Mesenchymal stem cell (in vitro differentiated cells and primary cell): ENCODE results near the gene SLC34A3.
A peak's percentile ranks its signal among the peaks of the same experiment; 100 is the strongest.

Source experiments
- DNase-seq: peaks from one replicate; pipeline ENCODE4 v3.0.0-alpha.2; 2013
- H2AFZ ChIP-seq: one replicate; pipeline ENCODE4 v1.6.1; 2013; ENCODE audit warnings: low read depth, mild to moderate bottlenecking, control low read depth, inconsistent platforms, low read length, moderate library complexity
- H2AK5ac ChIP-seq: 2 replicates; pipeline ENCODE4 v1.6.1; 2013; ENCODE audit warnings: low read length, moderate library complexity, mild to moderate bottlenecking, inconsistent platforms; ENCODE audit not compliant: severe bottlenecking
- H2BK120ac ChIP-seq: one replicate; pipeline ENCODE4 v1.6.1; 2013; ENCODE audit warnings: low read depth, mild to moderate bottlenecking, inconsistent platforms, low read length, moderate library complexity
- H2BK12ac ChIP-seq, 2 experiments: one replicate each; pipeline ENCODE4 v1.6.1; 2013; ENCODE audit warnings: inconsistent platforms in 2 of 2, low read length in 2 of 2, mild to moderate bottlenecking in 2 of 2, moderate library complexity in 2 of 2, control low read depth in 1 of 2
- H2BK15ac ChIP-seq: one replicate; pipeline ENCODE4 v1.6.1; 2013; ENCODE audit warnings: mild to moderate bottlenecking, low read depth, inconsistent platforms; ENCODE audit not compliant: poor library complexity, severe bottlenecking
- H2BK5ac ChIP-seq: 2 replicates; pipeline ENCODE4 v1.6.1; 2013; ENCODE audit warnings: low read depth, mild to moderate bottlenecking, low read length, control low read depth, inconsistent platforms; ENCODE audit not compliant: poor library complexity, severe bottlenecking
- H3K14ac ChIP-seq, 2 experiments: one replicate each; pipeline ENCODE4 v1.6.1; 2013; ENCODE audit warnings: inconsistent platforms in 2 of 2, low read length in 2 of 2, control low read depth in 1 of 2, mild to moderate bottlenecking in 1 of 2, moderate library complexity in 1 of 2
- H3K18ac ChIP-seq, 2 experiments: one replicate each; pipeline ENCODE4 v1.6.1; 2013; ENCODE audit warnings: inconsistent platforms in 2 of 2, low read length in 2 of 2, control low read depth in 1 of 2, low read depth in 1 of 2, mild to moderate bottlenecking in 1 of 2
- H3K23ac ChIP-seq, 2 experiments: one replicate each; pipeline ENCODE4 v1.6.1; 2013; ENCODE audit warnings: inconsistent platforms in 2 of 2, low read length in 2 of 2, mild to moderate bottlenecking in 2 of 2, moderate library complexity in 2 of 2, control low read depth in 1 of 2
- H3K27ac ChIP-seq: 2 replicates; pipeline ENCODE4 v1.5.1; 2013; ENCODE audit warnings: mild to moderate bottlenecking, moderate library complexity, low read length, control low read depth, inconsistent platforms; ENCODE audit not compliant: poor library complexity, severe bottlenecking
- H3K27me3 ChIP-seq, 2 experiments: 2 replicates each; pipeline versions ENCODE4 v1.6.1 to v1.7.0; 2013; ENCODE audit warnings: low read length in 2 of 2, mild to moderate bottlenecking in 2 of 2, moderate library complexity in 2 of 2, control low read depth in 1 of 2, inconsistent platforms in 1 of 2; ENCODE audit not compliant: control insufficient read depth in 1 of 2, insufficient read depth in 1 of 2
- H3K36me3 ChIP-seq, 2 experiments: 2 replicates each; pipeline versions ENCODE4 v1.6.1 to v1.7.0; 2013; ENCODE audit warnings: low read length in 2 of 2, control low read depth in 1 of 2, inconsistent platforms in 1 of 2, low read depth in 1 of 2, mild to moderate bottlenecking in 1 of 2; ENCODE audit not compliant: insufficient read depth in 2 of 2, control insufficient read depth in 1 of 2
- H3K4ac ChIP-seq, 2 experiments: one replicate each; pipeline ENCODE4 v1.6.1; 2013; ENCODE audit warnings: inconsistent platforms in 2 of 2, low read length in 2 of 2, mild to moderate bottlenecking in 2 of 2, moderate library complexity in 2 of 2, control low read depth in 1 of 2, low read depth in 1 of 2
- H3K4me1 ChIP-seq: 2 replicates; pipeline ENCODE4 v1.6.1; 2013; ENCODE audit warnings: low read depth, low read length, control low read depth; ENCODE audit not compliant: control insufficient read depth, insufficient read depth
- H3K4me2 ChIP-seq: 2 replicates; pipeline ENCODE4 v1.6.1; 2013; ENCODE audit warnings: low read length, mild to moderate bottlenecking, inconsistent platforms; ENCODE audit not compliant: poor library complexity, severe bottlenecking
- H3K4me3 ChIP-seq, 2 experiments: 2 replicates each; pipeline versions ENCODE4 v1.5.1 to v1.7.0; 2013; ENCODE audit warnings: low read length in 2 of 2, mild to moderate bottlenecking in 2 of 2, control low read depth in 1 of 2, low read depth in 1 of 2; ENCODE audit not compliant: insufficient read depth in 1 of 2
- H3K79me1 ChIP-seq: replicated peaks from 2 replicates; pipeline ENCODE4 v1.6.1; 2013; ENCODE audit warnings: mild to moderate bottlenecking, control low read depth, low read length, inconsistent platforms; ENCODE audit not compliant: poor library complexity, severe bottlenecking
- H3K9ac ChIP-seq: 2 replicates; pipeline ENCODE4 v1.7.0; 2013; ENCODE audit warnings: mild to moderate bottlenecking, low read length, moderate library complexity
- H3K9me3 ChIP-seq: 2 replicates; pipeline ENCODE4 v1.7.0; 2013; ENCODE audit warnings: mild to moderate bottlenecking, low read length; ENCODE audit not compliant: control insufficient read depth
- H4K8ac ChIP-seq: one replicate; pipeline ENCODE4 v1.6.1; 2013; ENCODE audit warnings: inconsistent platforms, mild to moderate bottlenecking, low read length, moderate library complexity
- H4K91ac ChIP-seq: one replicate; pipeline ENCODE4 v1.6.1; 2013; ENCODE audit warnings: mild to moderate bottlenecking, low read length, inconsistent platforms
- WGBS: methylation state at CpG from one replicate; pipeline ENCODE4 v1.1.7; 2013; ENCODE audit warnings: mixed read lengths; 5-methylcytosine and 5-hydroxymethylcytosine counted together

The SLC34A3 gene

DNA sequence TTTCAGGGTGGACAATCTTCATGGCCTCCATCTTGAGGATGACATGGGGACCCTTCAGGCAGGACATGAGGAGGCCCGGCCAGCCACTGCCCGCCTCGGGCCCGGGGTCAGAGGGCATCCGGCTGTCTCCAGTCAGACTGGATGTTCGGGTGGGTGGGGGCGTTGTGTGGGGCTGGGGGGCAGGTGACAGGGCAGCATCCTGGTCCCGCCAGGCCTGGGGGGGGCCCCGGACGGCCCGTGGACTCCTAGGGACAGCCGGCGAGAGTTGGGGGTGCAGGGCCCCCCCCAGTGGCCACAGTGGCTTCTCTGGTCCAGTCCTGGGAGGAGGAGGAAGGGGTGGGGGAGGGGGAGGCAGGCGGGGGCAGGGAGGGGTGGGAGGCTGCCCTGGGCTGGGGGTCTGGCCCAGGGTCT, 9.6 kb upstream of the SLC34A3 start:
- Histone ChIP-seq H2AK5ac (no peak overlapping the region), H3K4ac (no peak overlapping the region), H2BK12ac (no peak overlapping the region), H3K18ac (no peak overlapping the region), H3K14ac (no peak overlapping the region), H3K9ac (no peak overlapping the region), H2BK15ac (no peak overlapping the region), H3K79me1 (no peaks in the 10 kb centered on the region), H3K9me3 (no peaks in the 10 kb centered on the region), H2AFZ (no peak overlapping the region), H3K27ac (no peak overlapping the region), H3K4me1 (peaks cover 70% of the 10 kb centered on the region), H2BK5ac (no peak overlapping the region), H2BK120ac (no peak overlapping the region), H3K4me3 (no peak overlapping the region), H3K23ac (no peak overlapping the region), H4K91ac (no peak overlapping the region), H4K8ac (no peak overlapping the region), H3K4me2 (peak overlapping the region; percentile 80), H3K36me3 (peaks cover 0 to 19% of the 10 kb centered on the region in 2 experiments), H3K27me3 (no peaks in the 10 kb centered on the region)
- WGBS, result 92% methylated on average over 8 of the region's 14 CpGs
- DNase-seq, result no peak

DNA sequence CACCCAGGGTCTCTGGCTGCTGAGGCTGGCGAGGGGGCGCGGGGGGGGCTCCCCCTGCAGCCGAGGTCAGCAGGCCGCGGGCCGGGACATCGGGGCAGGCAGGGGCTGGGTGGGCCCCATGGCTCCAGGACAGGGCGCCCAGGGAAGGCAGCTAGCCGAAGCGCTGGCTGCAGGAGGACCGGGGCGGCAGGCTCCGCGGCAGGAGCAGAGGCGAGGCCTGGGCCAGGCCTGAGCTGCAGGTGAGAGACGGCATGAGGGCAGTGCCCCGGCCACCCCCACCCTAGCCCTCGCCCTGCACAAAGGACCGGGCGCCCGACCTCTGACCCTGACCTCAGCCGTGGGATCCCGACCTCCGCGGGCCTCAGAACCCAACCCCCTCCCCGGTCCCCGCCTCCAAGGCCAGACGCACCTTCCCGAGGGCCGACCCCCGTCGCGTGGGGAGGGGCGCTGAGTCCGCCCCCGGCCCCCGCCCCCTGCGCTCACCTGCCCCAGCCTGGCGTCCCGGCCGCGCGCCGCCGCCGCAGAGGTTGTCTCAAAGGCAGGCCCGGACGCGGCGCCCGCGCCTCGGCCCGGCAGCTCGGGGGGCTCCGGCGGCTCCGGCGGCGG, 9.1 kb upstream of the SLC34A3 start:
- Histone ChIP-seq H2BK120ac (no peak overlapping the region), H2BK12ac (no peak overlapping the region), H3K36me3 (peaks cover 0 to 14% of the 10 kb centered on the region in 2 experiments), H3K23ac (no peak overlapping the region), H3K27me3 (no peaks in the 10 kb centered on the region), H3K18ac (peak overlapping the region in 1 of 2 experiments; percentile 31), H3K9me3 (no peaks in the 10 kb centered on the region), H3K4ac (no peak overlapping the region), H3K9ac (no peak overlapping the region), H3K4me1 (peaks cover 69% of the 10 kb centered on the region), H3K27ac (no peak overlapping the region), H3K79me1 (no peaks in the 10 kb centered on the region), H3K4me3 (peak overlapping the region in 1 of 2 experiments; percentile 54), H2BK15ac (no peak overlapping the region), H3K14ac (no peak overlapping the region), H4K8ac (peak overlapping the region; percentile 50), H2AFZ (no peak overlapping the region), H2BK5ac (no peak overlapping the region), H4K91ac (no peak overlapping the region), H3K4me2 (peak overlapping the region; percentile 80), H2AK5ac (no peak overlapping the region)
- 23% methylated on average over 27 of the region's 61 CpGs for WGBS
- DNase-seq, result no peak

DNA sequence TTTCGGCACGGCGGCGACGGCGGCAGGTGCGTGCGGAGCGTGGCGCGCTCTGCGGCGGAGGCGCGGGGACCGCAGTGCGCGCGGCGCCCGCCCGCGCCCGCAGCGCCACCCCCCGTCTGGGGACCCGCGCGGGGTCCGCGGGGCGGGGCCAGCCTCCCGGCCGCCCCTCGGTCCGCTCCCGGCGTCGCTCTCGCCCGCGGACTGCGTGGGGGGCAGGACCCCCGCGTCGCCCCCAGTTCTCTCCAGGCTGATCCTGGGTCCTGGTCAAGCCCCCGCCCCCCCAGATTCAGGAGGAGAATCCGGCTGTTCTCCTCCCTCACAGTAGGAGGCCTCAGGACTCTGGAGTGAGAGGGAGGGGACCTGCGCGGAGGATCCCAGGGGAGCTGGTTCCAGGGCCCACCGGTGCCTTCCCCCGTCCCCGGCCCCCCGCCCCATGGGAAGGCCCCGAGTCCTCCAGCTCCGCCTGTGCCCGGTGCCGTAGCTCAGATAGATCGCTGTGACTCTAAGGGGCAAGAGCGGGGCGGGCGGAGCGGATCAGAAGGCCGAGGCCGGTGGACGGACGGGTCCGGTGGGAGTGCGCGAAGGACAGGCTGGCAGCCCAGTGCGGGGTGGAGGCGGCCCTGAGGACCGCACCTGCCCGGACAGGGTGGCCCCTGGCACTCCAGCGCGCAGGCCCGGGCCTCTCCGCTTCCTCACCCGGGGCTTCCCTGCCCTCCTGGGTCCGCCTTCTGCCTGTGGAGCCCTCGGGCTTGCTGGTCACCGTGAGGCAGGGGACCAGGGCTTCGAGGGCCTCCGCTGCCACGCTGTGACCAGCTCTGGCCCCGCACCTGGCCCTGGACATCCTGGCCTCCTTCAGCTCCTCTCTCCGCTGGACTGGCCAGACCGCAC, 8.3 kb upstream of the SLC34A3 start, which contains the start of gene RNF208:
Gene RNF208 (minus strand): TSS at position 51 of the 888 bp plus-strand sequence. CDS start 1,028 bp downstream, outside the sequence.
- peak within 1 kb of the TSS; percentile 43 for H3K9ac ChIP-seq
- peak within 1 kb of the TSS in 1 of 2 experiments; percentile 12 for H2BK12ac ChIP-seq
- peak within 1 kb of the TSS; percentile 65 for H2AFZ ChIP-seq
- H2BK15ac ChIP-seq, result peak within 1 kb of the TSS; percentile 26
- peak within 1 kb of the TSS; percentile 45 for H2BK120ac ChIP-seq
- H3K79me1 ChIP-seq, result no peaks in the 10 kb centered on the region
- H3K4me1 ChIP-seq, result peaks cover 68% of the 10 kb centered on the region
- H3K4me3 ChIP-seq, result peak within 1 kb of the TSS; percentile 54 to 73
- peak within 1 kb of the TSS in 1 of 2 experiments; percentile 36 for H3K23ac ChIP-seq
- no peaks in the 10 kb centered on the region for H3K27me3 ChIP-seq
- H2BK5ac ChIP-seq, result no peak within 1 kb of the TSS
- no peak within 1 kb of the TSS for H2AK5ac ChIP-seq
- H3K14ac ChIP-seq, result no peak within 1 kb of the TSS
- peak within 1 kb of the TSS; percentile 80 for H3K4me2 ChIP-seq
- no peaks in the 10 kb centered on the region for H3K9me3 ChIP-seq
- peak within 1 kb of the TSS; percentile 41 to 85 for H3K18ac ChIP-seq
- H4K8ac ChIP-seq, result peak within 1 kb of the TSS; percentile 92
- H3K4ac ChIP-seq, result peak within 1 kb of the TSS in 1 of 2 experiments; percentile 7
- H3K27ac ChIP-seq, result peak within 1 kb of the TSS; percentile 17
- peak; percentile 24 for DNase-seq
- peaks cover 0 to 10% of the 10 kb centered on the region in 2 experiments for H3K36me3 ChIP-seq
- peak within 1 kb of the TSS; percentile 87 for H4K91ac ChIP-seq
- 19% methylated on average over 47 of the region's 88 CpGs for WGBS
